COLO829 (cell line): ENCODE results near the gene TMEM179.
"Not testable (repeated sequence)": the region's sequence is repeated elsewhere in the genome, so short reads cannot be mapped to it uniquely, and the experiment has no call there.

Experiments
- DNase-seq: peaks from one replicate; pipeline ENCODE4 v3.0.0; 2012; ENCODE audit warnings: low spot score

Gene TMEM179

DNA sequence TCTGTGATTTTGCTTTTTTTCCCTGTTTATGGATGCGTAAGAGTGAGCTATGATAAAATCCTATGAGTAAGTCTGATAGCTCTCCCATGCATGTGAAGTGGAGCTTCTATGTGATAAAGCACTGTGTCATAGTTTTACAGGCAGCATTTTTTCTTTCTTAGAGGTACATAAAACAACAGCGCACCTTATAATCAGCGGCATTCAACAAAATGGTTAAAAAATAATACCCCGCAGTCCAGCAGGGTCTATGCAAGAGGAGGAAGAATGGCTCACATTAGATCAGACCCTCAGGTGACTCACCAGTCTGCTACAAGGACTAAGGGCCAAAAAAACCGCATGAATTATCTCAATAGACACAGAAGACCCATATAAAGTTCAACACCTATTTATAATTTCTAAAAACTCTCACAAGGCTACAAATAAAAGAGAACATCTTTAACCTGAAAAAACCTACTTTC is 33.0 kb upstream of the TMEM179 start:
- no peak for DNase-seq

DNA sequence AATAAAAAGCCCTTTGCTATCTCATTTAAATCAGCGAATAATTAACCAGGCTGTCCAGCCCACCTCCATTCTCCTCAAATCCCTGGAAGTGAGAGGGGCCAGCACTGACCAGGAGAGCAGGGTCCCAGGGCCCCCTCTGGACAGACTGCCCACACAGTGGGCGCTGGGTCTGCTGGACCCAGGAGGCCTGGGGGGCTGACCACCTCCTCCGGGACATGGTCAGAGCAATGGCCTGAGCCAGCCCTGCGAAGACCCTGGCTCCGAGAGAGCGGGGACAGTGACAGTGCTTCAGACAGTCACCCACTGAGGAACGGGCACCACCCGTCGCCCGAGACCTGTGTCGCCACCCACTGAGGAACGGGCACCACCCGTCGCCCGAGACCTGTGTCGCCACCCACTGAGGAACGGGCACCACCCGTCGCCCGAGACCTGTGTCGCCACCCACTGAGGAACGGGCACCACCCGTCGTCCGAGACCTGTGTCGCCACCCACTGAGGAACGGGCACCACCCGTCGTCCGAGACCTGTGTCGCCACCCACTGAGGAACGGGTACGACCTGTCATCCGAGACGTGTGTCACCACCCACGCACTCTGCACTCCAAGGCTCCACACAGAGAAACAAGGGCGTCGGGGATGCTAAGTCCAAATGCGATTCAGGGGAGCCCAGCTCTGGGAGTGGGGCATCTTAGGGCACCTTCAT is 32.4 kb upstream of the TMEM179 start:
- not testable (repeated sequence) for DNase-seq

DNA sequence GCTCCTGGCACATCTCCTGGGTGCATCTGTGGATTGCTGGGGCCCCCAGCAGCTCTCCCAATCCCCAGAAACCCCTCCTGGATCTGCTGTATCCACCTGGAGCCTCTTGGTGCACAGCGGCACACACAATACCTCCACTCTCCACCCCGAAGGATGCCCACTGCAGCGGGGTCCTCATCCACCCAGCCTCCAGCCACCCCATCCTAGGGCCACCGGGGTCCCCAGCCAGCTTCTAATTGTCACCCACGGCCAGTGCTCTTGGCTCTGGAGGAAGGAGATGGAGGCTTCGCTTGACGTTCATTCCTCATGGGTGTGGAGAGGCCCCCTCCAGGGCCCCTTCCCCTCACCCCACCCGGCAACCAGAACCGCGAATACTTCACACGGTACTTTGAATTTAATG is 31.6 kb upstream of the TMEM179 start:
- no peak for DNase-seq

DNA sequence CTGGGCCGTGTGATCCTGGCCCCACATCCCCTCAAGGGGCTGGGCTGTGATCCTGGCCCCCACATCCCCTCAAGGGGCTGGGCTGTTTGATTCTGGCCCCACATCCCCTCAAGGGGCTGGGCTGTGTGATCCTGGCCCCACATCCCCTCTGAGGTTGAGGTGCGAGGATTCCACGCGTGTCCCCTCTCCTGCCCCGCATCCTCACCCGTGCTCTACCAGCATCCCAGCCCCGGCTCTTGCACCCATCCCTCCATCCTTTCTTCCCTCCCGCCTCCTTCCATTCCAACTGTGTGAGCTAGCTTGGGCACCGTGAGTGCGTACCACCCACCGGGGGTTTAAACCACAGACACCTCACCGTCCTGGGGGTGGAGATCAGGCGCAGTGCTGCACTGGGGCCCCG is 31.1 kb upstream of the TMEM179 start:
- DNase-seq = no peak

DNA sequence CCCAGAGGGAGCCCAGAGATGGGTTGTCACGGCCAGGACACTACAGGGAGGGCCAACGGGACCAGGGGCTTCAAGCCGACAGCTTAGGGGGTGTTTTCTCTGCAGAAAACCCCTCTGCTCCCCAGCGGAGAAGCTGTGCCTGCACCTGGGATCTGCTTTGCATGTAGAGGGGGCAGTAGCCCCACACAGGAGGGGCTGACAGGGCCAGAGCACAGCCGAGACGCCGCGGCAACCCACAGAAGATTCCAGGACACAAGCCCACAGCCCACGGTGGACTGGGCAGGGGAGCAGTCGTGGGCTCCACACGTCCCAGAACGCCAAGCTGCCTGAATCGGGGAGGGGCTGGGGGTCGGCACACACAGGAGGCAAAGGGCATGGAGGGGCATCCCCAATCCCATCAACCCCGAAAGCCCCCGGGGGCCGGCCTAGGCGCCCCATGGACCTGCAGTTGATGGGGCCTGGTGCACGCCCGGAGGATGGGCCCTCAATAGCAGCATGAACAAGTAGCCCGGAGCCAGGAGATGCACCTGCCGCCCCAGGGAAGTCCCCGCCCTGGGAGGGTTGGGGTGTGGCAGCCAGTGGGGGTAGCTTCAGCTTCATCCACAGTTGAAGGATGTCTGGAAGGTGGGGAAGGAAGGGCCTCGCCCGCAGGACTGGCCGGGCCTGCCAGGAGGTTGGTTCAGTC is 30.5 kb upstream of the TMEM179 start:
- no peak for DNase-seq

DNA sequence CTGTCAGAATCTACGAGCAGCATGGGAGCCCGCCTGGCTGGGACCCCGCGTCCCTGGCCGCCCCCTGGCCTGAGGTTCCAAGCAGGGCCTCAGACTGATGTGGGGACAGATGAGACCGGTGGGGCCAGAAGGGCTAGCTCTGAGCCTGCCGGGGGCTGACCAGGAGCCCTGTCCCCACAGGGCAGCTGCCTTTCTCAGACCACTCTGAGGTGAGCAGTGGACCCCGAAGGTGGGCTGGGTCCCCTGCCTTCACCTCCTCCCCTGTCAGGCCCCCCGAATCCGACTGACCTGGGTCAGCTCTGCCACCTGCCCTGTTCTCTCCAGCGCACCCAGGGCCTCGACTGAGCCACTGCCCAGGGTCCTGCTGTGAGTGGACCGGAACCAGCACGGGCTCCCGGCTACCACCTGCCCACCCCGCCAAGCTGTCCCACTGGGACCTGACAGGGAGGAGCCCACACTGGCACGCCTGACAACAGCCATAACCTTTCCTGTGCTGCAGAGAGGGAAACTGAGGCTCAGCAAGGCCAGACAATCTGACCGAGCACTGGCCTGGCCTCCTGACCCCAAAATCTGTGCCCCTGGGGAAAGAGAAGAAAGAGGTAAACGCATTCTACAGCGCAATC is 29.7 kb upstream of the TMEM179 start:
- no peak for DNase-seq

DNA sequence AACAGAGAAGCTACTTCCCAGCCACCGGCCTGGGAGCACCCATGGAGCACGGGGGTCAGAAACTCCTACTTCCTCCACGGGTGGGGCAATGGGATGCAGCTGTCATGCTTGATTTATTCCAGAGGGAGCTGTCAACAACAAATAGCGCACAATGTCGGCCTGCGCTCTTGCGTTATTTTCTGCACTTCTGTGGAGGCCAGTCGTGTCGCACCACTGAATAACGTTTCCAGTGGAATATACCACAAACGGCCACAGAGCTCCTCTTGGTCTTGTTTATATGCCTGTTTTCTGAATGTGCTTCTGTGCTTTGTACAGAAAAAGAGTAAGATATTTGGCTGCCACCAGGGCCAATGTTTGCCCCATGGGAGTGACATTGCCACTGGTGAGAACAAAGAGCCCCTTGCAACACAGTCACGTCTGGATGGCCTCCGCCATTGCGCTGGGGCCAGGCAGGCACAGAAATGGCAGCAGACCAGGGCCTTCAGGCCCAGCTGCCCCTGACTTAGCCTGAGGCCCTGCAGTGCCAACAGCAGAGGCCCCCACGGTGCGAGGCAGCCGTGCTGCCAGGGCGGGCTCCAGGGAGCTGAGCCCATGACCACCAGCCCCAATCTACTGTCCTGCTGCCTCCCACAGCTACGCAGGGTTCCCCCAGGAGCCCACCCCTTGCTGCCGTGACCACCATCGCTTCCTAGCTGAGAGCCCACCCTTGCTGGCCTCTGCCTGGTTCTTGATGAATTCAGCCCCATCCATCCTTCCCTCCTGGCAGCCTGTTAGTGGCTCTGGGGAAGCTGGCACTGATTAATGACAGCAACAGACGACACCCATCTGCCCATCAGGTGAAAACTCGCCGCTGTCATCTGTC is 28.9 kb upstream of the TMEM179 start:
- no peak for DNase-seq

DNA sequence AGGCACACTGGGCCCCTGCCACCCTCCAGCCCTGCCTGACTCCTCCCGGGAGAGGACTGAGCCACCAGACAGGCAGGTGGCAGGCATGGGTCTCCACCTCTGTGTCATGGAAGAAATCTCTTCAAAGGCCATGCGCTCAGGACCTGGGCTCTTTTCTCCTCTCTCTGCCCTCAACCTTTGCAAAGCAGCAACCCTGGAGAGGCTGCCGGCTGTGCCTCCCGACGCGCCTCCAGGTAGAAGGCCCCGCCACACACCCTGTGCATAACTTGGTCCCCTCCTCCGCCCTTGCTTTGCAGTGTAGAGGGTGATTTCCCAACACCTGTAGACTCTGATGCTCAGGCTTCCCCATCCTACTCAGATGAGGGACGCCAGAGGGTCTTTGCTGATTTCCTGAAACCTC is 28.2 kb upstream of the TMEM179 start:
- no peak for DNase-seq

DNA sequence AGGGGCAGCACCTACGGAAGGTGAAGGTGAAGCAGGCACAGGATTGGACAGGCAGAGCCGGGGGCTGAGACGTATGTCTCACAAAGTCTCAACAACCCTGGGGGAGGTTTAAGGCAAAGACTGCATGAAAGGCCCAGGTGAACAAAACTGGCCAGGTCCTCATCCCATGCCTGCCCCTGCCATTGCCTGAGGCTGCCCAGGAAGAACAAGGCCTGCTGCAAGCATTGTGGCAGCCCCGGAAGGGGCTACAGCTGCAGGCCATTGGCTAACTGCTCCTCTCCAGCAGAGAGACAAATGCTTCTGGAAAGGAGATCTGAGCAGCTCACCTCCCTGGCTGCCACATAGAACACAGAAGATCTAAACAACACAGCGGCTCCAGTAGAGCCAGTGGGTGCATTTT is 20.4 kb upstream of the TMEM179 start:
- DNase-seq = no peak

DNA sequence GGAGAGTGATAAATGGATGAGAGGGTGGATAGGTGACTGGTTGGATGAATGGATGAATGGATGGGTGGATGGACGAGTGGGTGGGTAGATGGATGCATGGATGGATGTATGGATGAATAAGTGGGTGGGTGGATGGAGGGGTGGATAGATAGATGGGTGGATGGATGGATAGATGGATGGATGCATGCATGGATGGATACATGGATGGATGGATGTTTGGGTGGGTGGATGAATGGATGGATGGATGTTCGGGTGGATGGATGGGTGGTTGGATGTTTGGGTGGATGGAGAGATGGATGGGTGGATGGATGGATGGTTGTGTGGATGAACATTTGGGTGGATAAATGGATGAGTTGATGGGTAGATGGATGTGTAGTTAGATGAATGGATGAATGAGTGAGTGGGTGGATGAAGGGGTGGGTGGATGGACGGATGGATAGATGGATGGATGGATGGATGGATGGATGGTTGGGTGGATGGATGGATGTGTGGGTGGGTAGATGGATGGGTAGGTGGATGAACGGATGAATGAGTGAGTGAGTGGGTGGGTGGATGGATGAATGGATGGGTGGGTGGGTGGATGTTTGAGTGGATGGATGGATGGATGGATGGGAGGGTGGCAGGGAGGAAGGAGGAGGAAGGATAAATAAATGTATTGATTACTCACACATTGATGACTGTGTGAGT is 9.7 kb upstream of the TMEM179 start:
- no peak for DNase-seq

DNA sequence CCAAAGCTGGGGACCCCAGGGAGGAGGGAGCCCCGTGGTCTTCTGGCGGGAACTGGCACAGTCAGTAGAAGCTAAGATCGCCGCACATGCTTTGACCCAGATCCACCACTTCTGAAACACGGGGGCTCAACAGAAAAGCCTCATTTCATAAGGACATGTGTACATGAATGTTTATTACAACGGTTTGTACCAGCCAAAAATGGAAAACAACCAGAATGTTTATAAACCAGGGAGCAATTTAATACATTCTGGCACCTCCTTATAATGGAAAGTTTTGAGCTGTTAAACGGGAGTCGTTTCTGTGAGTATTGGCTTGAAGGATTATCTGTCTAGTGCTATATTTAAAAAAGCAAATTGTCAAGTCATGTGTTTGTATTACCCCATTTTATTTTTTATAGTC is 7.3 kb upstream of the TMEM179 start:
- DNase-seq = no peak

DNA sequence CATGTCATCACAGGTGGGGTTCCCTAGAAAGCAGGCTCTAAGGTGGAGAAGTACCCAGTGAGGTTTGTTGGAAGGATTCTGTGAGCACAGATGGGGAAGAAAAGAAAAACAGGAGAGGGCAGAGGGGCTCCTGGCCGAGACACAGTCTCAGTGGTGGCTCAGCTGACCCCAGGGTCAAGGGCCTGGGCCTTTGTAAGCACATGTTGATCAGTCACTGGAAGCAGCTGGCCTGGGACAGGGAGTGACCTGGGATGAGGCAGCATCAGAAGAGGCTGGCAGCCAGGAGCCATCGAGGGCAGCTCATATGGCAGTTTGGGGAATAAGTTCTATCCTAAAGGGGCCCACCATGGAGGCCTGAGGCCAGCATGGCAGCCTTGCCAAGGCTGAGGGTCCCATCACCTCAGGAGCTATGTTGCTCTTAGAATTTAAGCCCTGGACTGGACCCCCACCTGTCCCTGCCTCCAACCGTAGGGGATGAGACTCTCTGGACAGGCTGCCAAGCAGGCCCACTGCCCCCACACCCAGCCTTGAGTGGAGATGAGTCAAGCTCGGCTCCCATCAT is 6.3 kb upstream of the TMEM179 start:
- DNase-seq = no peak

DNA sequence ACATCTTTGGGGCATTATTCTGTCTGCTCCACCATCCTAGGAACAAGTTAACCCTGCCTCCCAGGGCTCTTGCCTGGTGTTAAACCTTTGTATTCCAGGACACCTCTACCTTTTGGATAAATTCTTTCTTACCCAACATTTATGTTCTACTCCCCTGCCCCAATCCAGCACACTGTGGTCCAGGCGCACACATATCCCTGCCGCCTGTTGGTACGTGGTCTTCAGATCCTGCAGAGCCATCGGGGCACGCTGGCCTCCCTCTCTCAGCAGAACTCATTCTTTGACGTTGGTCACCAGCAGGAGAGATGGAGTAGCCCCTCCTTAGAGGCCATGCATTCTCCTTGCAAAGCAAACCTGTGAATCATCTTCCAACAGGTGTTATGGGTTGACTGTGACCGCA is 5.1 kb upstream of the TMEM179 start:
- DNase-seq = no peak

DNA sequence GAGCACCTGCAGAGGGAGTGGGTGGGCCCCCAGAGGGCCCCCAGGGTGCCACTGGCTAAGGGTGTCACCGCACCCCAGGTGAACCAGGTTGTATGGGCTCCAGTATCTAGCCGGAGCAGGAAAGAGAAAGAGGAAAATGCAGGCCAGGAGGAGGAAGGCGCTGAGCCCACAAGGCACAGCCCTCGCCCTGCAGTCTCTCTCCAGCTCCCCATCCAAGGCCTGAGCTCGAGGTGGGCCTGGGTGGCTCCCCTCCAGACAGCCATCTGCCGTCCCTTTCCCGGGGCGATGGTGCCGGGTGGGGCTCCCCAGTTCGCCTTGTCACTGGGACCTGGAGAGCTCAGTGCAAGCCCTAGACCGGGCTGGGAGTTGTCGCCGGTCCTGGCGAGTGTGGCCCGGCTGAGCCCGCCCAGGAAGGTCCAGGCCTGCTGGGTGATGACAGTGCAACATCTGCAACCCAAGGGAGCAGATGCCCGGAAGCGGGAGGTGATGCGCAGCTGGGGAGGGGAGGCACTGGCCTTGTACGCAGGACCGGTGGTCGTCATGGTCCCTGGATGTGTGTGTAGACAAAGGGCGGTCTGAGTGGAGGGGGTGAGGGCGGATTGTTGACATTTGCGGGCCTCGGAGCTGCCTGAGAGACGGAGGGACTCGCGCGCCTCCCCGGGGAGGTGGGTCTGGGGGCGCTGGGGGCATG is 716 bp downstream of the TMEM179 start:
- no peak for DNase-seq

DNA sequence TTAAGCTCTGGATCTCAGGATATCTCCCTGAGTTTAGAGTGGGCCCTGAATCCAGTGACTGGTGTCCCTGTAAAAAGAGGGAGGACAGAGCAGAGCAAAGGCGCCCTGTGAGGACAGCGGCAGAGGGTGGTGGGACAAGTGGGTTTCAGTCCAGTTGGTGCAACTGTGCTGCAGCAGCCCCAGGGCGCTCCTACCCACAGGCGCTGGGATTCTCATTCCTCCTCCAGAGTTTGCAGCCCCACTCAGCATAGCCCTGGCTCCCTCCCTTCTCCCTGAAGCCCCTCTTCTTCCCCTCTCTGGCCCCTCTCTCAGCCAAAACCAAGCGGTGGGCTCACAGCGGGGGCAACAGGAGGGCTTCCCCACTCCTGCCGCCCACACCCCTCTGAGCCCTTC is 1.6 kb downstream of the TMEM179 start:
- no peak for DNase-seq

DNA sequence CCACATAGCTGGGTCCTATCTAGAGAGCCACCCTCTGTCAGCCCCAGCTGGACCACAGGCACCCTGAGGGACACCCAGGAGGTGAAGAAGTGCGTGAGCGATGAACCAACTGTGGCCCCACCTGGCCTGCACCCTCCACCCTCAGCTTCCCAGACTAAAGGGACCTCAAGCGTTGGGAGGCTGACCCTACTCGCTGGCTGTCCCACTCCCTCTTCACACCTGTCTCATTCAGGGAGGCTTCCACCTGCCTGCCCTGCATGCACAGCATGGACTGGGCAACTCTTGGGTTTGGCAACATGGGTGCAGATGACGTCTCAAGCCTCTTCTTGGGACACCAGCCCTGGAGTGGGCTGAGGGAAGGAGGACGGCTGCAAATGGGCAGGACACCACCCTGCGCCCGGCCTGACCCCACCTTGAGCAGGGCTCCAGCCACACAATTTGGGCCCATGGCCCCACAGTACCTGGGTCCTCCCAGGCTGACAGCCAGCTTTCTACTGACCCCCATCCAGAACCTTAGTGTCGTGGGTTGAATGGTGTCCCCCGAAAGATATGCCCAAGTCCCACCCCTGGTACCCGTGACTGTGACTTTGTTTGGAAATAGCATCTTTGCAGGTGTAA is 2.1 kb downstream of the TMEM179 start:
- DNase-seq = no peak

DNA sequence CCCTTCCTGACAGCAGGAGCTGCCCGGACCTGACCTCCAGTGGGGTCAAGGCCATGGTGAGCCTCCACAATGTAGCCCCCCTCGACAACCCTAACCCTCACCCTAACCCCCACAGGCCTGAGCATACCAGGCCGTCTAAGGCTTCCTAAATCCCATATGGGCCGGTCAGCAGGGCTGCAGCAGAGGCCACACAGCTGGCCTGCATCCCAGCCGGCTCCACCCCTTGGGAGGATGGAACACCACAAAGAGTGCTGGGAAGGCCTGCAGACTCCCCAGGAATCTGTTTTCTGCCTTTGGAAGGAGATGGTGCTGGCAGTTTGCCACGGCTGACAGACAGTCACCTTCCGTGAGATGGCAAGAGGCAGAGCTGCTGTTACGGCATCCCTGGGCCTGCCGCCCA is 2.8 kb downstream of the TMEM179 start:
- no peak for DNase-seq

DNA sequence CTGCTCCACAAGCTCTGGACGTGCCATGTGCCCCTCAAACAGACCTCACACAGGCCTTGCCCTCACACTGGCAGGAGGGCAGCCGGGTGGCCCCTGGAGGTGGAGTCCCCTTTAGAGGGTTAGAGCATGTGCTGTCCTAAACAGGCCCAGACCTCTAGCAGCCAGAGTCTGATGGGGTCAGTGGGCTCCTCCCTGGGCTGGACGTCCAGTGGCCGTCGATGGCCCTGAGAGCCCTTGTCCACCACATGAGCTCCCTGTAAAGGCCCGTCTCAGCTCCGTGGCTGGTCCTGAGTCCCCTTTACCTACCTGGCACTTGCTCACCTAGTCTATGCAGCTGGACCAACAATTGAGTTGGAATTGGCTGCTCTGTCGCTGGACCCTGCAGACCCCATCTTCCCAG is 3.8 kb downstream of the TMEM179 start:
- no peak for DNase-seq

DNA sequence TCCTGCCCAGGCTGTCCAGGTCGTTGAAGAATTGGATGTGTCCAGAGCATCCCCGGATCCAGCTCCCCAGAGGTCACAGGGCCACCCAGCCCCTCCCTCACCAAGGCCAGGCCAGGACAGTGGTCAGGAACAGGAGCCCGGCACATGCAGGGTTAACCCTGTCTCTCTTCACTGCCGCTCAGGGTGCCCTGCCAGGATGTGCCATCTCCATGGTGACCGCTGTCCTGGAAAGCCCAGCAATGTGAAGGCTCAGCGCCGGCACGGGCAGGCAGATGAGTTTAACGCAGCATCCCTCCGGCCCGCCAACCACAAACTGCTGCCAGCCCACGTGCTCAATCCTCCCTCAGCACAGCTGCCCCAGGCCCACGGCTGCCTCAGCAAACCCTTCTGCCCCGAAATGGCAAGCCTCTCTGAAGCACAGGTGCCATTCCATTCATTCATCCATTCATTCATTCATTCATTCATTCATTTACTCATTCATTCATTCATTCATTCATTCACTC is 4.4 kb downstream of the TMEM179 start:
- peak; percentile 35 for DNase-seq

DNA sequence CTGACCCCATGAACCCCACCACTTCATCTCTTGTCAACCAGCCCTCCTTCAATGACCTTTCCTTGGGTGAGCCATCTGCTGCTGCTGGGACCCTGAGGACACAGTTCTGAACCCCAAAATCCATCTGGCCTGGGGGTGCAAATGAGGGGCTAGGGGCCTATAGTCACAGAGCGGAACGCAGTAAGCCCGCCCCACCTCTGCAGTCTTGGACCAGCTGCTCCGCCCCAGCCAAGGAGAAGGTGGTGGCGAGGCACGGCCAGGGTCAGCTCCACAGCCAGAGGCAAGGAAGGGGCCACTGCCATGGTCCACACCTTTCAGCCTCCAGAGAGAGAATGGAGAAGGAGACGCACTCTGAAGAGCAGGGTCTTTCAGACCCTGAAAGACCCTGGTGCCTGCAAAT is 5.1 kb downstream of the TMEM179 start:
- DNase-seq = no peak
